Head of caudate nucleus (tissue), 42 donors: ENCODE measurements around the gene TRABD.
"Not testable (repeated sequence)": the region's sequence is repeated elsewhere in the genome, so short reads cannot be mapped to it uniquely, and the experiment has no call there.

ENCODE experiments used
- DNase-seq, 42 donors: peaks; one replicate each; pipeline versions ENCODE4 v3.0.0 to v3.0.0-alpha.2; 2020 to 2021; ENCODE audit warnings: mixed read lengths in 7 of 42
- intact Hi-C: fragments of 100-400 bp; cut with DNase I; formaldehyde crosslinking; loops from one replicate; pipeline ENCODE4 v1.15.0; 2022

The TRABD gene

GRCh38 chr22:50185375-50186087, at the start of gene TRABD:
TSS of gene TRABD (plus strand) at chr22:50185913. CDS start at chr22:50193061, 7,148 bp downstream.
- intact Hi-C loops, result no loop called here
- peak; percentile 59 to 96 (median 91) for DNase-seq

GRCh38 chr22:50136581-50137015, 49.1 kb upstream of the TRABD start:
- intact Hi-C loops, result no loop called here
- DNase-seq, result peak in 3 of 42 donors; percentile 1 to 14 (median 11)

DNA sequence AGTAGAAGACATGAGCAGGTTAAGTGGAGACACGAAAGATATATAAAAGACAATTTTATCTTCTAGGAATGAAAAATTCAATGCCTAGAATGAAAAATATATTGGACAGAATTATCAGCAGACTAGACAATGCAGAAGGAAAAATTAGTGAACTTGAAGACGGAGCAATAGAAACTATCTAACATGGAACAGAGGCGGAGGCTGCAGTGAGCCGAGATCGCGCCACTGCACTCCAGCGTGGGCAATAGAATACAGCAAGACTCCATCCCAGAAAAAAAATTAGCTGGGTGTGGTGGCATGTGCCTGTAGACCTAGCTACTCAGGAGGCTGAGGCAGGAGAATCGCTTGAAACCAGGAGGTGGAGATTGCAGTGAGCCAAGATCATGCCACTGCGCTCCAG, 48.4 kb upstream of the TRABD start:
- peak in 2 of 42 donors; percentile 11 to 18 for DNase-seq
- intact Hi-C loops, result not testable (repeated sequence)

DNA sequence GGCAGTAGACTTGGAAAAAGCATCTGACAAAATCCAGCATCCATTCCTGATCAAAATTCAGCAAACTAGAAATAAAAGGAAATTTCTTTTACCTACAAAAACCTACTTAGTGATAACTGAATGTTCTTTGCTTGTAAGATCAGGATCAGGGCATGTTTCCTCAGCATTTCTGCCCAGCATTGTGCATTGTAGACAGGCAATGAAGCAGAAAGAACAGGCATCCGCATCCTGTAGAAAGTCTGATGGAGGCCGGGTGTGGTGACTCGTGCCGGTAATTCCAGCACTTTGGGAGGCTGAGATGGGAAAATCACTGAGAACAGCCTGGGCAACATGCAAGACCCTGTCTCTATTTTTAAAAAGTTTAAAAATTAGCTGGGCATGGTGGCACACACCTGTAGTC, 47.7 kb upstream of the TRABD start:
- intact Hi-C loops, result no loop called here
- DNase-seq, result peak in 2 of 42 donors; percentile 3 to 10

DNA sequence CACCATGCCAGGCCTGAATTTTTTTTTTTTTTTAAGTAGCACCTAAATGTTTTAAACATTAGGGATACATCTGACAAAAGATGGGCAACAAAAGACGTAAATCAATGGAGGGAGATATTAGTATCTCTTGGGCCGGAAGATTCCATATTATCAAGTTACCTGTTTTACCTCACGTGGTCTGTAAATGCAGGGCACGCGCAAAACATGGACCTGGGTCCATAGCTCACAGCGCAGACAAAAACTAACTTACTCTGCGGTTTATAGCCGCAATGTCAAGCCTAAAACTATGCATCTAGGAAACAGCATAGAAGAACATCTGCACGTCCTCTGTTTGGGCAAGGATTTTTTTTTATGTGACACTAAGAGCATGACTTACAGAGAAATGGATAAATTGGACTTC, 46.7 kb upstream of the TRABD start:
- peak in 1 of 42 donors; percentile 5 for DNase-seq

DNA sequence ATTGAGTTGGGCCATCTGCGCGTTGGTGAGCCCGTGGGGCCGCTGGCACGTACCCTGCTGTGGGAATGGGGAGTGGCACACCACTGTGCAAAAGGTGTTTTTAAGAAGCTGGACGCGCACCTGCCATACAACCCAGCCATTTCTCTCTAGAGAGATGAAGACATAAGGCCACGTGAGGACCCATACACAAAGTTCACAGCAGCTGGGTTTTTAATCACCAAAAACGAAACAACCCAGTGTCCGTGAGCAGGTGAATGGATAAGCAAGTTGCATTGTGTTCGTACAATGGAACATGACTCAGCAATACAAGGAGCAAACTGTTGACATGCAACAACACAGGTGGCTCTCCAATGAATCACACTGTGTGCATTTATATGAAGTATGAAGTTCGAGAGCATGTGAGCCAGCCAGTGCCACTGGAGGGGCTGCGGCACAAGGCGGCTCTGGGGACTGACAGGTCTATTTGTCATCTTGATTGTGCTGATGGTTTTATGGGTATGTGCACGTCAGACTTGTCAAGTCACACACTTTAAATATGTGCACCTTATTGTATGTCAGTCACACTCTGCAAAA, 45.8 kb upstream of the TRABD start:
- DNase-seq, result peak in 3 of 42 donors; percentile 4 to 7 (median 6)
- intact Hi-C loops, result no loop called here

More for the DNA sequence above, 46.7 kb upstream of the TRABD start:
- intact Hi-C loops, result no loop called here

DNA sequence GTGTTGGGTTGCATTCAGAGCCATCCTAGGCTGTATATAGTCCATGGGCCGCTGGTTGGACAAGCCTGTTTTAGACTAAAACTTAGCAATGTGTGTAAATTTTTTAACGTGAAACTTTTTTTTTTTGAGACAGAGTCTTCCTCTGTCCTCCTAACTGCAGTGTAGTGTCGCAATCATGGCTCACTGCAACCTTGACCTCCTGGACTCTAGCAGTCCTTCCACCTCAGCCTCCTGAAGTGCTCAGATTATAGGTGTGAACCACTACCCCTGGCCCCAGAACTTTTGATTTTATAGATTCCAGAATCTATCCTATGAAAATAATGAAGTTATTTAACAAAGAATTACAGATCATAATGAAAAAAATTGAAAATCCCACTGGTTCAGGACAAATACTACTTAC, 45.1 kb upstream of the TRABD start:
- intact Hi-C loops, result no loop called here

GRCh38 chr22:50141462-50141861, 44.3 kb upstream of the TRABD start:
- intact Hi-C loops, result no loop called here
- peak in 2 of 42 donors; percentile 30 to 32 for DNase-seq

More for the DNA sequence above, 45.1 kb upstream of the TRABD start:
- peak in 1 of 42 donors; percentile 12 for DNase-seq

DNA sequence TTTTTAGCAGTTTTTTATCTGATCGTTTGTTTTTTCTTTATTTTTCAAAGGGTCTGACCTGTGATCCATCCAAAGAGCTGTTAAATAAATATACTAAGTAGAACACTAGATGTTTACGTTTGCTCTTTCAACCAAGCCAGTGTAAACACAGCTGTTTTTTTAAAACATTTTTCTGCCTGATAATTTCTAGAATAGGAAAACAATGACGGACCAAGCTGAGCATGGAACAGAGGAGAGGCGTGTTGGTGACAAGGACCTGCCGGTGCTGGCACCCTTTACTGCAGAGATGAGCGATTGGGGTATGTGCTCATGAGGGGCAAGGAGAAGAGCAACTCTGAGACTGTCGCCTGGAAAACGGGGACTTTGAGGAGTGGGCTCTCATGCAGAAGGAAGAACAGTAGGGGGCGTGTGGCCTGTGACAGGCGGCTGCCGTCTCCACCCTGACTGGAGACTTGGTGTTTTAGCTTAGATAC, 43.8 kb upstream of the TRABD start:
- intact Hi-C loops, result no loop called here
- peak in 1 of 42 donors; percentile 31 for DNase-seq

GRCh38 chr22:50143096-50143495, 42.6 kb upstream of the TRABD start:
- DNase-seq, result peak in 2 of 42 donors; percentile 2 to 10
- intact Hi-C loops, result no loop called here

- peak in 1 of 42 donors; percentile 10 for DNase-seq
- intact Hi-C loops, result no loop called here
These were observed 41.6 kb upstream of the TRABD start for GRCh38 chr22:50144005-50144614.

DNA sequence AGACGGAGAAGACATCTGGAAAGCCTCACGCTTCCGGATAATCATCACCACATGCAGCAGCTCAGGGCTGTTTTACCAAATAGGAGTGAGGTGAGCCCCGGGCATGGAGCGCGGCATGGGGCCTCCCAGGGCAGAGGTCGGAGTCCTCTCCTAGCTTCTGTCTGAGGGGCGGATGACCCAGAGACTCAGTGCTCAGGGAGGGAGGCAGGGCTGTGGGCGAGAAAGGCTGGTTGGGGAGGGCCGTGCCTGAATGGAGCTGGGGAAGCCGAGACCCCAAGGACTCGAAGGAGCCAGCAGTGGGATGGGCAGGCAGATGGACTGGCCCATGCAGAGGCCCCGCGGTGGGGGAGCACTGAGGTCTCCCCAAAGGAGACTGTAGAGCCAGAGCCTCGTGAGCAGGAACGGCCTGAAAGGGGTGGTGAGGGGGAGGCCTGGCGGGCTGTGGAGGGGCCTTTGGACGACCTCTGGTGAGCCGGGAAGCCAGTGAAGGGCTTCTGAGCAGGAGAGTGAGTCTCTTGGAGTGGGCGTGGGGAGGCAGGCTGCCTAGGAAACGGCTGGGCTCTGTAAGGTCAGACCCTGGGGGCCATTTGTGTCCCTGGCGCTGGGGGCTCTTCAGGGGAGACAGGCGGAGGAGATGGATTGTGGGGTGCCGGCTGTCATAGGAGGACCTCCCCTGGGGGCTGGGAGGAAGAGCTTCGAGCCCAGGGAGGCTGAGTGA, 39.8 kb upstream of the TRABD start:
- intact Hi-C loops, result loop anchor here (2.0 kb wide), 1 partner anchor 63 kb away; no protein-coding TSS in a partner anchor
- DNase-seq, result peak in 1 of 42 donors; percentile 26

DNA sequence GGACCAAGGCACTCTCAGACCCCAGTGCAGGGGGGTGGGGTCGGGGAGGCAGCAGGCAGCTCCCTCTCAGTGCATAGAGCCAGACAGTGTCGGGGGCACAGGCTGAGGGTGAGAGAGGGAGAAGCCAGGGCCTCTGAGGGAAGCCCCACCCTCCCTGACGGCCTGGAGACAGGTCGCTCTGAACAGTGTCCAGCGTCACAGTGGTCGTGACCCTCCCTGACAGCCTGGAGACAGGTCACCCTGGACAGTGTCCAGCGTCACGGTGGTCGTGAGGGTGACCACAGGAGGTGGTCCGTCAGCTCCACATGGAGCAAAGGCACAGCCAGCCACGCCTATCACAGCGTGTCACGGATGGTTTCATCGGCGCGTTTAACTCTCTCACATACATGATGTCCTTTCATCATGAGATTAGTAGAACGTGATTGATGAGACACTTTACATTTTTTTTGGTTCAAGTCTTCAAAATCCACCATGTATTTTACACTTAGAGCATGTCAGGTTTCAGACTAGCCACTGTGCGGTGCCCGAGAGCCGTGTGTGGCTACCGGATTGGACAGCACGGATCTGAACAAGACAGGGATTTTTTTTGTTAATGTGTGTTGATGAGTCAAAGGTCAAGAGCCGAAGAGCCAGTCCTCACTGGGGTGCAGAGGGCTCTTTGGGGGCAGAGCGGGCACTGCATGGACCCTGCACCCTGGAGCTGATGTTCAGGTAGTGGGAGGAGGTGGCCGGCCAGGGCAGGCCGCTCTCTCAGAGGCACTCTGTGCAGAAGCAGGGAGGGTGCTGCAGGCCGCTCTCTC, 39.1 kb upstream of the TRABD start:
- intact Hi-C loops, result loop anchor here (2.0 kb wide), 1 partner anchor 62 kb away; no protein-coding TSS in a partner anchor
- peak in 41 of 42 donors; percentile 55 to 86 (median 73) for DNase-seq

- intact Hi-C loops, result loop anchor here (2.0 kb wide), 1 partner anchor 61 kb away; no protein-coding TSS in a partner anchor
- DNase-seq, result peak in 1 of 42 donors; percentile 32
These were observed 38.2 kb upstream of the TRABD start for GRCh38 chr22:50147258-50148165.

DNA sequence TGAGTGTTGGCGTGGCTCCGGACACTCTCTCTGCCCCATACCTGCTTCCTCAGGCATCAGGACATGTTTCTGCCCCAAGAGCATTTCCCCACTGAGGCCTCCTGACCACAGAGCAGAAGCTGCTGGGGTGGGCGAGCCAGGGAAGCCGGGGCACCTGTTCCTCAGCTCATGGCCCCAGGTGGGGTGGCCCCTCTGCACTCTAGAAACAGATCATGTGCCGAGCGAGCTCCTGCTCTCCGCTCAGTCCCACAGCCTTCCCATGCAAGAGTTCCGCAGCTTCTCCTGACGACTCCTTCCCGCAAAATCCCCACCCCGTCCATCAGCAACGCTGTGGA, 37.6 kb upstream of the TRABD start:
- DNase-seq, result no peak
- intact Hi-C loops, result no loop called here

DNA sequence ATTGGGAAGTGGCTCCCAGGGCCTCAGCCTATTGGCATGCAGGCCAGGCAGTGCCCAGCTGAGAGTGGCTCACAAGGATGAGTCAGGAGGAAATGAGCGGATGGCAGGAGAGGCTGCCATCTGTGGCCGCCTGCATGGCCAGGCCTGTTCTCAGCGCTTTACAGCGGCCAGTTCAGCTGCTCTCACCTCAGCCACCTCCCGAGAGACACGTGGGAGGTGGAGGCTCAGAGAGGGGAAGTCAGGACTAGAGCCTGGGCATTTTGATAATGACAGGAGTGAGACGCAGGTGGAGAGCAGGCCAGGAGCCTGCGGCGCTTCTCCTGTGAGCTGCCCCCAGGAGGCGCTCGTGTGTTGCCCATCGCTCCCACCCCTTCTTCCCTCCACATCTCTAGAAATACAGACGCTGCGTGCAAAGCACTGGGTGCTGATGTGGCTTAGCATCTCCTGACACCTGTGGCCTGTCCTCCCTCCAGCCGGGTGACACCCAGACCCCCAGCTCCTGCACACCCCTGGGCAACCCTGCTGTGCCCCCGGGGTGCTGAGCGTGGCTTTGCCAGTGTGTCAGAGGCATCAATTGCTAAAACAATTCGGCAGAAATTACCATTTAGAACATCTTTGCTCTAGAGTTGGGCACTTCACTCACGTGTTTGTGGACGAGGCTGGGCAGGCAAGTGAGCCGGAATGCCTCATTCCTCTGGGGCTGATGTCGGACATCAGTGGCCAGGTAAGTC, 36.6 kb upstream of the TRABD start:
- intact Hi-C loops, result no loop called here

More for the DNA sequence above, 36.6 kb upstream of the TRABD start:
- DNase-seq, result peak in 9 of 42 donors; percentile 27 to 62 (median 35)
